HG02798 (cell line): ENCODE measurements around the gene PSORS1C1.
"Not testable (repeated sequence)": the region's sequence is repeated elsewhere in the genome, so short reads cannot be mapped to it uniquely, and the experiment has no call there.

Source experiments
- ATAC-seq: cut with Tn5 transposase; IDR thresholded peaks from one replicate; pipeline ENCODE4 v1.9.1; 2021; ENCODE audit warnings: mild to moderate bottlenecking; ENCODE audit not compliant: unreplicated experiment, poor library complexity

PSORS1C1 gene

DNA sequence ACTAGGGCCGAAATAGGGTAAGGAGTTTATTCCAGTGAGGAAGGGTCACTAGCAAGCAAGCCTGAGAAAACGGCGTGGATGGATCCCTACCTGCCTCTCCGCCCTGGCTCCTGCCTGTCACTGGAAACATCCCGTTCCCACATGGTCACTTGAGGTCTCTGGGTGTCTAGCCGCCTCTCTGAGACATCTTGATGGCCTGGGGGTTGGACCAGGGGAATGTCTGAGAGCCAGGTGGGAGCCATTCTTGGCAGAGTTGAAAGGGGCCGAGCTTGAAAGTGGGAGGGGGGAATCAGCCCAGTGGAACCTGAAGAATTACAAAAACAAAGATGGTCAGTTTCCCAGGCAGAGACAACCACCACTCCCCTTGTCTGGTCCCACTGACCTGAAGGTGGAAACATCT, 42.0 kb downstream of the PSORS1C1 start:
- ATAC-seq = no peak

DNA sequence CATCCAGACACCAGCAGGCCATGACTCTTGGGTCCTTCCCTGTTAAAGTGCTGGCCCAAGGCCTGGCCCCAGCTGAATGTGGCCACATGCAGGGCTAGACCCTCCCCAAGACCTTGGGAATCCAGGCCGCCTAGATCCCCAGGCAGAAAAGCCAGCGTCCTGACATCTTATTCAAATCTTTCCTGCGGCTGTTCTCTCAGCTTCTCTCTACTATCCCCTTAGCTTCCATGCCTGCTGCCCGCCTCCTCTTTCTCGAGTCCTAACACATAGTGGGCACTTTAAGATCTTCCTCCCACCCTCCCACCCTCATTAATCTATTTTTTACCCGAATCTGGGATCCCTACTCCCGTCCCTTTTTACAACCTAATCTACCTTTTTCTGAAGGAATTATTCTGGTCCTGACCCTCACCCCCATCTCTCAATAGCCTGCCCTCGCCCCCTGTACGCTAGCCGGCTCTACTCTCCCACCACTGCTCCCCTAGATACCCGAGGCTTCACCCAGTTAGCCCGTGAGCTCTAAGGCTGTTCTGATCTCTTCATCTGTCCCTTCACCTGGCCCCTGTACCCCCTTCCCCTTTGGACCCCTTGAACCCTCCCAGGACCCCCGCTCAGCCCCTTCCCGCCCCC, 43.0 kb downstream of the PSORS1C1 start, which contains the start of gene CCHCR1:
Gene CCHCR1 (minus strand): TSS at position 290 of the 627 bp plus-strand sequence. CDS start 202 bp downstream, at position 88.
- ATAC-seq = no peak

DNA sequence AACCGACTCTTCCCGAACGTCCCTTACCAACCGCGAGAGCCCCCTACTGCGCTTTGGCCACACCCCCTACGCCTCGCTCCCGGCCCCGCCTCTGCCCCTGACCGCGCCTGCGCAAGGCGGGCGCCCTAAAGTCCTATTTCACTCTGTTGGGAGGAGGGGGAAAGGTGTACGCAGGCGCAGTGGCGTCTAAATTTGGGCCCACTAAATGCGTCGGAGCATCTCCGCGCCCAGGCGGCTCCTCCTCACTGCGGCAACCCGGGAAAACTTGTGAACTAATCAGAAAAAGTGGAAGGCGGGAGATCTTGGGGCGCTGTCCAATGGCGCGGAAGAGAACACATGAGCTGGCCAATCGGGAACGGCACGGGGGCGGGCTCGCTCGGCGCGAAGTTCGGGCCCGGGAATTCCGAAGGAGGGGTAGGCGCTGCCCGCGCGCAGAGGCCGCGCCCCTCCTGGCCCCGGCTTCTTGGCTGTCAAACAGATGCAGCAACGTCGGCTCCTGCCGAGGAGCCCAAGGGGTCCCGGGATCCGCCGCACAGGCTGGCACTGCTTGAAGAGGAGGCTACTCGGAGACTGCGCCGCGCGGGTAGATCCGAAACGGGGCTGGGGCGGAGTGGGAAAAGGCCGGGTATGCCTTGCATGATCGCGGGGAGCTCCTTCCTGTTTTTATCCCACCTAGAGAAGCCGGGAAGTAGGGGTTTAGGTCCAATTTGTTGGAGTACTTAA, 43.7 kb downstream of the PSORS1C1 start, which contains the start of gene TCF19:
Gene TCF19 (plus strand): TSS at position 450 of the 723 bp plus-strand sequence. CDS start 881 bp downstream, outside the sequence.
- peak; percentile 85 for ATAC-seq

DNA sequence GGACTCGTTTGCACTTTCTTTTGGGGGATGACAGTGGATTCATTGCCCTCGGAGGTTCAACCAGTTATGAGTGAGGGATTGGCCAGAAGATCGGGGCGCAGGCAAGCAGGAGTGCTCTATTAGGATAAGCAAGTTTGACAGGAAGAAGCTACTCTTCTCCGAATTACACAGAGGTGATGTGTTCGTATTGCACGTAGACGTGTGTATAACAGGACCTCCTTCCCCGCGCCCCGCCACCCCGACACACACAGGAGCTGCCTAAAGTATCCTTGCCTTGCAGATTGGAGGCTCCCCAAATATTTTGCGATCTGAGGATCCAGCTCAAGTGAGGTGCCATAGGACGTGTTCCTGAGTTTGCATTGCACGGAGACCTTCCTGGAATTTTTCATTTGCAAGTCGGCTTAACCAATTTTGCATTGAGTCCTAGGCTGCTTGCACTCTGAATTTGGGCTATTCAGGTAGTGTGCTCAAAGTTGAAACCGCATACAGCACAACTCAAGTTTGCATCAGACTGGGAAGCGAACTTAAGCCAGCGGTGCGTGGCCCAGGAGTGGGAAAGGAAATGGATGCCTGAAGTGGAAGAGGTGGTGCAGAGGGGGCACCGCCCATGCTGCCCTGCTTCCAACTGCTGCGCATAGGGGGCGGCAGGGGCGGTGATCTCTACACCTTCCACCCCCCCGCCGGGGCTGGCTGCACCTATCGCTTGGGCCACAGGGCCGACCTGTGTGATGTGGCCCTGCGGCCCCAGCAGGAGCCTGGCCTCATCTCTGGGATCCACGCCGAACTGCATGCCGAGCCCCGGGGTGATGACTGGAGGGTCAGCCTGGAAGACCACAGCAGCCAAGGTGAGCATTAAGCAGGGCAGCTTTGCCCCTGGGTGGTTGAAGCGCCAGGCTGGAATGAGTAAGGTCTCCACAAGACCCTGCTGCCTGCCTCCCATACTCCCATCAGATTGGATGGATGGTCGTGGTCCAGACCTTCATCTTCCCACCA, 44.6 kb downstream of the PSORS1C1 start:
- no peak for ATAC-seq

DNA sequence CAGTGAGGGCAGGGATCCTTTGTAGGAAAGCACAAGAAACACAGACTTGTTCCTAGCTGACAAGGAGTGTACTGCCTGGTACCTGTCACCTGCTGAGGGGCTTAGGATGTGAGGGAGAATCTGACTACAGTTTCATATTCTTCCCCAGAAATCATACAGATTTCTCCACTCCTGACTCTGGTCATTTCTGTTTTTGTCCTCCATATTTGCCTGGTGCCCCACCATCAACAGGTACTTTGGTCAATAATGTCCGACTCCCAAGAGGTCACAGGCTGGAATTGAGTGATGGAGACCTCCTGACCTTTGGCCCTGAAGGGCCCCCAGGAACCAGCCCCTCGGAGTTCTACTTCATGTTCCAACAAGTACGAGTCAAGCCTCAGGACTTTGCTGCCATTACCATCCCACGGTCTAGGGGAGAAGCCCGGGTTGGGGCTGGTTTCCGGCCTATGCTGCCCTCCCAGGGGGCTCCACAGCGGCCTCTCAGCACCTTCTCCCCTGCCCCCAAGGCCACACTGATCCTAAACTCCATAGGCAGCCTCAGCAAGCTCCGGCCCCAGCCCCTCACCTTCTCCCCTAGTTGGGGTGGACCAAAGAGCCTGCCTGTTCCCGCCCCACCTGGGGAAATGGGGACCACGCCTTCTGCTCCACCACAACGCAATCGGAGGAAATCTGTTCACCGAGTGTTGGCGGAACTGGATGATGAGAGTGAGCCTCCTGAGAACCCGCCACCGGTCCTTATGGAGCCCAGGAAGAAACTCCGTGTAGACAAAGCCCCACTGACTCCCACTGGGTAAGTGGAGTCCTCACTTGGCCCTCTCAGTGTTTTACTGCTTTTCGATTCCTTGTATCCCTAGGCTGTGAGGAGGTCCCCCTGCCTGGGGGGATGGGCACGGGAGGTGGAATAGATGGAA, 46.9 kb downstream of the PSORS1C1 start:
- no peak for ATAC-seq

DNA sequence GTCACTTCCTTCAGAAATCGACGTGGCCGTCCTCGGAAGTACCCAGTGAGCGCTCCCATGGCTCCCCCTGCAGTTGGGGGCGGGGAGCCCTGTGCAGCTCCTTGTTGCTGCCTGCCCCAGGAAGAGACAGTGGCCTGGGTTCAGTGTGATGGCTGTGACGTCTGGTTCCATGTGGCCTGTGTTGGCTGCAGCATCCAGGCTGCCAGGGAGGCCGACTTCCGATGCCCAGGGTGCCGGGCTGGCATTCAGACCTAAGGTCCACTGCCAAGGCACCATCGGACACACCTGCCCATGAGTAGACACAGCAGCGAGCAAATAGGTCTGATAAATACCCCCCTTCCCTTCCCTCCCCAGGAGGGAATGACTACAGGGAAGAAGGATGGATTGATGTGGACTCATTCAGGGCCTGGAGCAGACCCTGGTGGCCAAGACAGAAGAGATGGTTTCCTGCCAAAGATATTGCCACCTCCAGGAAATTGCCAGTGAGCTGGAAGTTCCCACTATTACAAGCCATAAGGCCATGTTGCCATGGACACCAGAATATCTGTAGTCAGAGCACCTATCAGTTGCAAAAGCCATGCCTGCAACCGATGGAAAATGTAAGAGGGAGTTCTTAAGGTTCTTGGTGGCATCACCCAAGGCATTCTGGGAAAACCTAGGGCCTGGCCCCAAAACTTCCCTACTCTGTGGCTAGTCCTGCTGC, 48.0 kb downstream of the PSORS1C1 start:
- no peak for ATAC-seq

DNA sequence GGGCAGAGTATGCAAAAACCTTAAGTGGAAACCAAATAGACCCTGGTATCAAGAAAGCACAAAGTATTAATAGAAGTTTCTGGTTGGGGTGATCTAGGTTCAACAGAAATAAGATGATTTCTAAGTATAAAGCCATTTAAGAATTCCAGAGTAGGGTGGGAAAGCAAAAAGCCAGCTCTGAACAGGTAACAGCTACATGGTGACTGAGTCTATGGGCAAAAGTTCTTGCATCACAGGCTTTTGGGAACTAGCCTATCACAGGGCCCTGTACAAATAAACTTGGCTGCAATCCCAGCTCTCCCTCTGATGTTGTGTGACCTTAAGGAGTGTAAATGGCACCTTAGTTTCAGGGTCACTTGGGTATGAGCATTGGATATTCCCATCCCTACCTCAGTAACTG, 49.3 kb downstream of the PSORS1C1 start:
- no peak for ATAC-seq

DNA sequence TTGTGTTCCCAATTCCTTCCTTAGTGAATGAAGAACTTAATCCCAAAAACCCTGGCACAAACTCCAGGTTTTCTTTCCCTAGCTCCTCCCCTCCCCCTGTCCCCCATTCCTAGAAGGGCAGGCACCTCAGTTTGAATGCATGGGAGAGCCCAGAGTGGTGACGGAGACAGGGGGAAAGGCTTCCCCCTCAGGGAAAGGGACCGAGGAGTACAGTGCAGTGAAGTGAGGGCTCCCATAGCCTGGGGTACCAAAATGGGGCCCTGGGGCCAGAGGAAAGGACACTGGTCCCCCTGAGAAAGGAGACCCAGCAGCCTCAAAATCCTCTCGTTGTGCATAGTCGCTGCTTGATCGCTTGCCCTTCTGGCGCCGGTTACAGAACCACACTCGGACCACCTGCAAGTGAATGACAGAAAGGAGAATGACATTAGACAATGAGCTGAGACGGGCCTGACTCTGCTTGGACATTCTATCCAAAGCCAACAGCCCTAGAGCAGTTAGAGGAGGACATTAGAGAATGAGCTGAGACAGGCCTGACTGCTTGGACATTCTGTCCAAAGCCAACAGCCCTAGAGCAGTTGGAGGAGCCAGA, 50.0 kb downstream of the PSORS1C1 start:
- peak; percentile 14 for ATAC-seq

GRCh38 chr6:31165064-31165832, 50.6 kb downstream of the PSORS1C1 start:
- ATAC-seq = peak; percentile 84

DNA sequence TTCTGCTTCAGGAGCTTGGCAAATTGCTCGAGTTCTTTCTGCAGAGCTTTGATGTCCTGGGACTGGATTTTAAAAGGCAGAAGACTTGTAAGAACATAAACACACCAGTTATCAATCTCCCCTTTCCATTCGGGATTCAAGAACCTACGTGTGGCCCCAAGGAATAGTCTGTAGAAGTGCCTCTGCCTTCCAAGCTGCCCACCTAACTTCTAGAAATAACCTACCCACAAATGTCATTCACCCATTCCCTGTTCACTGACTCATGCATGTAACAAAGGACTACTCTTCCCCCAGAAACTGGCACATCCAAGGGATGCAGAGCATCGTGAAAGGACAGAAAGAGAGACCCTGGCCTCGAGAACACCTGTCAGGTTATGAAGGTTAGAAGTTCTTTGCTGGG, 51.4 kb downstream of the PSORS1C1 start:
- ATAC-seq = no peak

DNA sequence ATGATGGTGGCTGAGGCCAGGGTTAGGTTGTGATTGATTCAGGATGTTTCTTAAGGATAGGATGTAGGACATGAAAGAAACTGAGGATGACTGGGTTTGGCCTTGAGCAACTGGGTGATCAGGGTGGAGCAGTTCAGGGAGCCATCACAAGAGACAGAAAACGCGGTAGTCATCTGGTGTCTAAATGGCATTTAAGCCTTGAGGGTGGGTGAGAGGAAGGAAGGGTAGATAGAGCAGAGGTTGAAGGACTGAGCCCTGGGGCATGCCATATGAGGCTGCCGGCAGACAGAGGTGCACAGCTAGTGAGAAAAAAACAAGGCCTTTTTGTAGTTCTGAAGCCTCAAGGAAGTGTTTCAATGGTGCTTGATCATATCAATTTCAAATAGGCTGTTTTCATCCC, 54.0 kb downstream of the PSORS1C1 start:
- no peak for ATAC-seq

- no peak for ATAC-seq
Observed at GRCh38 chr6:31169123-31169857, 54.7 kb downstream of the PSORS1C1 start.

DNA sequence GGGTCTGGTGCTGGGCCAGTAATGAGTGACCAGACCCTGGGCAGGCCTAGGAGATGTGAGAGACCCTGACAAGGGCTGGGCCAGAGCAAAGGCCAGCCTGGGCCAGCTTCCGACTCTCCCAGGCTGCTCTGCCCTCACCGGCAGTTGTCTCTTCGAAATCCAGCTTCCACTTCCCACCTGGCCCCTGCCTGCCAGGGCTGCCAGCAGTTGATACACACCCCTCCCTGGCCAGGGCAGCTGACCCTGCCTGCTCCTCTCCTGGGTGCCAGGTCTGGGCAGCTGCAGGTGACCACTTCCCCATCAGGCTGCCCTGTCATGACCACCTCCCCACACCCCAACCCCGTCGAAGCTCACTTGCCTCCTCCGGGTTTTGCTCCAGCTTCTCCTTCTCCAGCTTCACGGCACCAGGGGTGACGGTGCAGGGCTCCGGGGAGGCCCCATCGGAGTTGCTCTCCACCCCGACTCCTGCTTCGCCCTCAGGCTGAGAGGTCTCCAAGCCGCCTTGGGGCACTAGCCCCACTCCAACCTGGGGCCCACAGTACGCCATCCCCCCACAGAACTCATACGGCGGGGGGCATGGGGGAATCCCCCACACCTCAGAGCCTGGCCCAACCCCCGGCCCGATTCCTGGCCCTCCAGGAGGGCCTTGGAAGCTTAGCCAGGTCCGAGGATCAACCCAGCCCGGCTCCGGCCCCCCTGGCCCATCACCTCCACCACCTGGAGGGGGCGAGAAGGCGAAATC, 55.4 kb downstream of the PSORS1C1 start:
- not testable (repeated sequence) for ATAC-seq

- no peak for ATAC-seq
Observed at GRCh38 chr6:31170600-31170881, 55.9 kb downstream of the PSORS1C1 start, which contains the start of gene POU5F1. Gene POU5F1 (minus strand): TSS chr6:31170682. CDS start chr6:31170620, 62 bp downstream.

DNA sequence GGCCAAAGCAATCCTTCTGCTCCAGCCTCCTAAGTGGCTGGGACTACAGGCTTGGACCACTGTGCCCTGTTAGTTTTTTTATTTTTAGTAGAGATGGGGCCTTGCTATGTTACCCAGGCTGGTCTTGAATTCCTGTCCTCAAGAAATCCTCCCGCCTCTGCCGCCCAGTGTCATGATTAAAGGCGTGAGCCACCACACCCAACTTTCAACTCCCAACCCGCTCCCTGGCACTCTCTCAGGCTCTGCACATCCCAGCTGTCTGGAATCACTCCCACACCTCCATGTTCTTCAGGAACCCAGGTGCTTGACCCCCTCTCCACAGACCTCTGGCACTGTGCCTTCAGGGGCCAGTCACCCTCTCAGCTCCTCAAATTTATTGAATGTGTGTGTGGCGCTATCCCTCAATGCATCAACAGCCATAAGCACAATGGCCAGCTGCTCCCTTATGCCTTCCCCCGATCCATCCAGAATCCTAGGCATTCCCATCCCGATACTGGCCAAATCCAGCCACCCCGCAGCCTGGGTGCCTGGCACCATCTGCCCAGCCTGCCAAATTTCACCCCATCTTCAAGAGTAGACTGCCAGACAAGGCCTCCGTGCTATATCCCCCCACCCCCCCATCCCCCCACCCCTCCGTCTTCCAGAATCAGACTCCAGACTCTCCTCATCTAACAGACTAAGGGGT, 56.5 kb downstream of the PSORS1C1 start:
- no peak for ATAC-seq
